Calu3 (cell line): Measurements from ENCODE around the gene MTTP. TPM values are rescaled to one million over a fixed set of nuclear protein-coding genes. Genes with fewer than 3 reads are reported as not detected.
"Not testable (repeated sequence)": the region's sequence is repeated elsewhere in the genome, so short reads cannot be mapped to it uniquely, and the experiment has no call there.

Experiments used
- Bru-seq: library from RNA; stranded (reverse); fragments of 400-500 nt; gene quantifications from one replicate; lab custom pipeline; 2021; lab: Mats Ljungman, UMichigan
- BruChase-seq, 2 experiments: library from RNA; stranded (reverse); fragments of 400-500 nt; gene quantifications; one replicate each; lab custom pipeline; 2021; lab: Mats Ljungman, UMichigan
- BruUV-seq: library from RNA; stranded (reverse); fragments of 400-500 nt; replicated peaks from 2 replicates; lab custom pipeline; 2021; lab: Mats Ljungman, UMichigan
- CTCF ChIA-PET: fragments of 300-600 bp; sonication (Branson Sonifier 250); formaldehyde crosslinking; loops from one replicate; lab custom pipeline; 2022; ENCODE audit warnings: antibody characterized with exemption; lab: Charles Lee
- DNase-seq: peaks from one replicate; pipeline ENCODE4 v3.0.0; 2022
- H3K27ac Mint-ChIP-seq: one replicate; pipeline ENCODE4 v1.8.0; 2022; ENCODE audit warnings: mixed read lengths; ENCODE audit not compliant: unreplicated experiment
- H3K27me3 Mint-ChIP-seq: one replicate; pipeline ENCODE4 v1.8.0; 2022; ENCODE audit warnings: mixed read lengths; ENCODE audit not compliant: unreplicated experiment
- H3K36me3 Mint-ChIP-seq: one replicate; pipeline ENCODE4 v1.8.0; 2022; ENCODE audit warnings: mild to moderate bottlenecking, moderate library complexity, mixed read lengths; ENCODE audit not compliant: insufficient read depth, unreplicated experiment
- H3K4me1 Mint-ChIP-seq: one replicate; pipeline ENCODE4 v1.8.0; 2022; ENCODE audit warnings: mild to moderate bottlenecking, low read depth, mixed read lengths; ENCODE audit not compliant: unreplicated experiment
- H3K4me3 Mint-ChIP-seq: one replicate; pipeline ENCODE4 v1.8.0; 2022; ENCODE audit warnings: mild to moderate bottlenecking, low read depth, moderate library complexity, mixed read lengths; ENCODE audit not compliant: unreplicated experiment
- H3K9me3 Mint-ChIP-seq: one replicate; pipeline ENCODE4 v1.8.0; 2022; ENCODE audit warnings: low read depth, mixed read lengths; ENCODE audit not compliant: unreplicated experiment
- intact Hi-C: fragments of 100-400 bp; cut with micrococcal nuclease; formaldehyde crosslinking; loops from one replicate; pipeline ENCODE4 v1.10.0; 2022; ENCODE audit not compliant: unreplicated experiment
- long read RNA-seq: library from polyadenylated mRNA; stranded (forward); transcript quantifications from one replicate; pipeline ENCODE4 v2.0.0, GENCODE V29; 2022
- total RNA-seq: library from RNA; stranded (reverse); gene quantifications from 2 replicates; pipeline ENCODE4 v1.2.3, GENCODE V29; 2022
- TF ChIP-seq, protein P1 (sequence below): fragments of 200-600 bp; IDR thresholded peaks from one replicate; pipeline ENCODE4 v1.8.0; 2022; ENCODE audit warnings: antibody characterized with exemption; ENCODE audit not compliant: unreplicated experiment

Gene MTTP
- total RNA-seq: 0.22 TPM in 1 of 2 replicates, not detected in the other
- Bru-seq, nascent RNA: percentile 15 among the genes with signal in this experiment
- BruChase-seq, experiment 1, labeled RNA remaining after a 6-hour chase: percentile 14 among the genes with signal in this experiment
- percentile 9 among the genes with signal in this experiment for BruChase-seq, experiment 2, labeled RNA remaining after a 2-hour chase
- long read RNA-seq: 0 reads

DNA sequence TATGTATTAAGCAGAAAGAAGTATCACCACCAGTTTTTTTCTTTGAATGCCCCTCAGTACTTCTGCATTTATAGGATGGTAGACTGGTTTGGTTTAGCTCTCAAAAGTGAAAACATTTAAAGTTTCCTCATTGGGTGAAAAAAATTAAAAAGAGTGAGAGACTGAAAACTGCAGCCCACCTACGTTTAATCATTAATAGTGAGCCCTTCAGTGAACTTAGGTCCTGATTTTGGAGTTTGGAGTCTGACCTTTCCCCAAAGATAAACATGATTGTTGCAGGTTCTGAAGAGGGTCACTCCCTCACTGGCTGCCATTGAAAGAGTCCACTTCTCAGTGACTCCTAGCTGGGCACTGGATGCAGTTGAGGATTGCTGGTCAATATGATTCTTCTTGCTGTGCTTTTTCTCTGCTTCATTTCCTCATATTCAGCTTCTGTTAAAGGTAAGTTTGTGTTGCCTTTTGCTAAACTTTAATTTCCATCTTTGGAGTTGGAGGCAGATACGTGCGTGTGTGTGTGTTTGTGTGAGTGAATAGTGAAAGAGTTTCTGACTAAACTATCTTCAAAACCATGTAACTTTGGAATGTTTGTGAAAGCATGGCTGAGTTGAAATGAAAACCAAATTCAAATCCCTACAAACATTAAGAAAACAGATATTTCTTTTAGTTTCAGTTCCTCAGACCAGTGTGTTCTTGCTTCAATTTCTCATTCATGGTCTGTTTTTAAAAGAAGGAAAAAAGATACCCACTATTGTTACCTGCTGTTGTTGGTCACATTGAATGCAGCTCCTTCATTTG, at the start of gene MTTP:
Gene MTTP (plus strand): TSS at position 295 of the 795 bp plus-strand sequence. CDS start 86 bp downstream, at position 381.
- Mint-ChIP-seq H3K27ac (no peak within 1 kb of the TSS), H3K4me1 (no peaks in the 10 kb centered on the region), H3K4me3 (no peak within 1 kb of the TSS), H3K27me3 (no peaks in the 10 kb centered on the region), H3K36me3 (no peaks in the 10 kb centered on the region), H3K9me3 (no peaks in the 10 kb centered on the region)
- BruUV-seq: no TSS peak
- CTCF ChIA-PET: no interaction called here
- intact Hi-C loops: no loop called here
- TF ChIP-seq, protein P1, sequence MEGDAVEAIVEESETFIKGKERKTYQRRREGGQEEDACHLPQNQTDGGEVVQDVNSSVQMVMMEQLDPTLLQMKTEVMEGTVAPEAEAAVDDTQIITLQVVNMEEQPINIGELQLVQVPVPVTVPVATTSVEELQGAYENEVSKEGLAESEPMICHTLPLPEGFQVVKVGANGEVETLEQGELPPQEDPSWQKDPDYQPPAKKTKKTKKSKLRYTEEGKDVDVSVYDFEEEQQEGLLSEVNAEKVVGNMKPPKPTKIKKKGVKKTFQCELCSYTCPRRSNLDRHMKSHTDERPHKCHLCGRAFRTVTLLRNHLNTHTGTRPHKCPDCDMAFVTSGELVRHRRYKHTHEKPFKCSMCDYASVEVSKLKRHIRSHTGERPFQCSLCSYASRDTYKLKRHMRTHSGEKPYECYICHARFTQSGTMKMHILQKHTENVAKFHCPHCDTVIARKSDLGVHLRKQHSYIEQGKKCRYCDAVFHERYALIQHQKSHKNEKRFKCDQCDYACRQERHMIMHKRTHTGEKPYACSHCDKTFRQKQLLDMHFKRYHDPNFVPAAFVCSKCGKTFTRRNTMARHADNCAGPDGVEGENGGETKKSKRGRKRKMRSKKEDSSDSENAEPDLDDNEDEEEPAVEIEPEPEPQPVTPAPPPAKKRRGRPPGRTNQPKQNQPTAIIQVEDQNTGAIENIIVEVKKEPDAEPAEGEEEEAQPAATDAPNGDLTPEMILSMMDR: no peak
- no peak for DNase-seq

DNA sequence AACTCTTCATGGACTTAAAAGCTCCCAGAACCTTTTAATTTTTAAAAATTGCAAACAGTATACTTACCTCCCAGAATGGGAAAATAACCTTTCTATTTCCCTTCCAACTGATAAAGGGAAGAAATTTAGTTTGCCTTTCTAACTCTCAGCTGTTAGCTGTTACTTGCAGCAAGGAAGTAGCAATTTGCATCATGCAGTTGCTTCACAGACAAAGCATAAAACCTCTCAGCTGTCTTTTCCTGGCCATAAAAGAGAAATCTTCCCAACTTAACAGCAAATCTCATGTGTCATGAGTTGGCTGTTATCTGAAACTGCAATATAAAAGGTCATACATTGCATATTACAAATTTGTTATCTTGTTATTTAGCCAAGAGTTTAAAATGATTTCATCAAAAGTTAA, 45.4 kb upstream of the MTTP start:
- no peaks in the 10 kb centered on the region for H3K27me3 Mint-ChIP-seq
- CTCF ChIA-PET: no interaction called here
- H3K36me3 Mint-ChIP-seq: no peaks in the 10 kb centered on the region
- no peaks in the 10 kb centered on the region for H3K4me1 Mint-ChIP-seq
- no peak overlapping the region for H3K27ac Mint-ChIP-seq
- DNase-seq: no peak
- H3K9me3 Mint-ChIP-seq: no peaks in the 10 kb centered on the region
- intact Hi-C loops: no loop called here
- BruUV-seq: no TSS peak
- TF ChIP-seq, protein P1: no peak
- no peak overlapping the region for H3K4me3 Mint-ChIP-seq

DNA sequence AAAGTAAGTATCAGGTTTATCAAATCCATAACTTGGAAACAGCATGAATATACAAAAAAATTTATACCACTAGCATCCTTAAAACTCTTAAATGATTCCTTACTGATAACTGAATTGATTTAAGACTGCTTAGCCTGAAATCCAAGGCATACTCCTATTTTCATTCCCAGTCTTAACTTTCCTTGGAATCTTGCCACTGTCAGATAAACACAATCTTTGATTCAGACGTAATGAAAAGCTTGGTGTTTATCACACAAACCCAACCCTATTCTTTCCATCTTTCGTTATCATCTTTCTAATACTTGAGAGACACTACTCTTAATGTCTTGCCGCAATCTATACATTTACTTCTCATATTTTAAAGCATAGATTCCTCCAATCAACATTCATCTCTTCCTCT, 44.7 kb upstream of the MTTP start:
- no peaks in the 10 kb centered on the region for H3K27me3 Mint-ChIP-seq
- intact Hi-C loops: no loop called here
- no peak for DNase-seq

DNA sequence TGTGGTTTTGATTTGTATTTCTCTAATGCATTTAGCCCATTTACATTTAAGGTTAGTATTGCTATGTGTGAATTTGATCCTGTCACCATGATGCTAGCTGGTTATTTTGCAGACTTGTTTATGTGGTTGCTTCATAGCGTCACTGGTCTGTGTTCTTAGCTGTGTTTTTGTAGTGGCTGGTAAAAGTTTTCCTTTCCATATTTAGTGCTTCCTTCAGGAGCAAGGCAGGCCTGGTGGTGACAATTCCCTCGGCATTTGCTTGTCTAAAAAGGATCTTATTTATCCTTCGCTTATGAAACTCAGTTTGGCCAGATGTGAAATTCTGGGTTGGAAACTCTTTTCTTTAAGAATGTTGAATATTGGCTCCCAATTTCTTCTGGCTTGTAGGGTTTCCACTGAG, 39.9 kb upstream of the MTTP start:
- DNase-seq, H3K36me3 Mint-ChIP-seq, H3K4me3 Mint-ChIP-seq, H3K27ac Mint-ChIP-seq, H3K27me3 Mint-ChIP-seq, CTCF ChIA-PET, BruUV-seq, intact Hi-C loops, H3K4me1 Mint-ChIP-seq, H3K9me3 Mint-ChIP-seq: not testable (repeated sequence)

More for the DNA sequence above, 44.7 kb upstream of the MTTP start:
- Mint-ChIP-seq H3K9me3 (no peaks in the 10 kb centered on the region), H3K27ac (no peak overlapping the region), H3K4me1 (no peaks in the 10 kb centered on the region), H3K36me3 (no peaks in the 10 kb centered on the region), H3K4me3 (no peak overlapping the region)
- TF ChIP-seq, protein P1: no peak
- CTCF ChIA-PET: no interaction called here
- no TSS peak for BruUV-seq

DNA sequence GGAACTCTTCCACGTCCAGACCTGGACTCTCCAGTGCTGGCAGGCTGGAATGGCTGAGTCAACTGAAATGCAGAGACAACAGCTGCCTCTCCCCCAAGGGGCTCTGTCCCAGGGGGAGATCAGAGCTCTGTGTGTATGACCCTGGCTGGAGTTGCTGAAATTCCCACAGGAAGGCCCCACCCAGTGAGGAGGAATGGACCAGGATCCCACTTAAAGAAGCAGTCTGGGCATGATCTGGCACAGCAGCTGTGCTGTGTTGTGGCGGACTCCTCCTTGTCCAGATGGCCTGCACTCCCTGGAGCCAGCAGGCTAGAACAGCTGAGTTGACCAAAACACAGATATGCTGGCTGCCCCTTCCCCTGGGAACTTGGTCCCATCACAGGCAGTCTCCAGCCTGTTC, 38.4 kb upstream of the MTTP start:
- H3K27ac Mint-ChIP-seq: no peak overlapping the region
- CTCF ChIA-PET: no interaction called here
- no peak for DNase-seq
- intact Hi-C loops: no loop called here
- no peaks in the 10 kb centered on the region for H3K9me3 Mint-ChIP-seq
- no peak overlapping the region for H3K4me3 Mint-ChIP-seq
- TF ChIP-seq, protein P1: no peak
- H3K36me3 Mint-ChIP-seq: no peaks in the 10 kb centered on the region
- BruUV-seq: no TSS peak
- no peaks in the 10 kb centered on the region for H3K27me3 Mint-ChIP-seq
- H3K4me1 Mint-ChIP-seq: peaks cover 11% of the 10 kb centered on the region
